ENCODE results near the gene LRCH1. TPM values are rescaled to one million over a fixed set of nuclear protein-coding genes. Genes with fewer than 3 reads are reported as not detected.

Gene LRCH1
- total and polyA plus RNA-seq, 2 experiments from 2014 or later: 3.9 to 9.2 TPM

- no peak overlapping the region for H3K4me3 Mint-ChIP-seq
- peaks cover 4% of the 10 kb centered on the region; the same call in 1 of the 3 replicates for H3K4me1 Mint-ChIP-seq
- H3K27me3 Mint-ChIP-seq (ENCODE audit: insufficient read depth, low read depth, poor library complexity): peaks cover 1% of the 10 kb centered on the region
- ATAC-seq (no peak), DNase-seq (ENCODE audit: low spot score) (no peak)
- Histone ChIP-seq H3K27me3 (ENCODE audit: insufficient read depth) (no peaks in the 10 kb centered on the region), H3K4me2 (no peak overlapping the region), H3K36me3 (ENCODE audit: insufficient read depth) (peaks cover 11% of the 10 kb centered on the region; the same call in 1 of the 2 replicates), H3K27ac (ENCODE audit: low read depth) (no peak overlapping the region), H4K20me1 (replicated peaks; ENCODE audit: insufficient read depth) (no peaks in the 10 kb centered on the region), H3K79me2 (replicated peaks; ENCODE audit: insufficient read depth) (no peaks in the 10 kb centered on the region), H3K9me2 (ENCODE audit: insufficient read depth) (no peaks in the 10 kb centered on the region), H3K4me1 (ENCODE audit: insufficient read depth) (no peaks in the 10 kb centered on the region), H3K4me3 (no peak overlapping the region), H2AFZ (no peak overlapping the region), H3F3A (replicated peaks; ENCODE audit: low read depth) (no peaks in the 10 kb centered on the region)
- no peaks in the 10 kb centered on the region for H3K9me3 Mint-ChIP-seq
- peaks cover 30% of the 10 kb centered on the region; the same call in 2 of the 3 replicates for H3K36me3 Mint-ChIP-seq (ENCODE audit: low read depth)
- TF ChIP-seq REST (IDR thresholded peaks at IDR 0.05; ENCODE audit: unreplicated experiment) (no peak), ZNF462 (CRISPR knock-in tag; IDR thresholded peaks at IDR 0.05) (no peak), EZH2phosphoT487 (IDR thresholded peaks at IDR 0.05; ENCODE audit: unreplicated experiment) (no peak), JUNB (IDR thresholded peaks at IDR 0.05; ENCODE audit: unreplicated experiment) (no peak), ZNF114 (CRISPR knock-in tag; IDR thresholded peaks at IDR 0.05) (no peak), POLR2AphosphoS5 (IDR thresholded peaks at IDR 0.05; ENCODE audit: low read depth) (no peak), ETS1 (IDR thresholded peaks at IDR 0.05) (no peak), STAT1 (IDR thresholded peaks at IDR 0.05; ENCODE audit: unreplicated experiment) (no peak), EZH2 (IDR thresholded peaks at IDR 0.05; ENCODE audit: low read depth, unreplicated experiment) (no peak), NANOG (IDR thresholded peaks at IDR 0.05; ENCODE audit: borderline replicate concordance) (no peak), CTCF (conservative IDR thresholded peaks at IDR 0.05; ENCODE audit: low read depth in 2 of 2) (no peak), ZNF331 (CRISPR knock-in tag; IDR thresholded peaks at IDR 0.05; ENCODE audit: low read depth) (no peak), CREB1 (CRISPR knock-in tag; IDR thresholded peaks at IDR 0.05; ENCODE audit: low read depth) (no peak)
- H3K27ac Mint-ChIP-seq: no peak overlapping the region
Measured at GRCh38 chr13:46773541-46773940, 220.6 kb downstream of the LRCH1 start.
